ENCODE results near the gene CPXM1.

The CPXM1 gene

DNA sequence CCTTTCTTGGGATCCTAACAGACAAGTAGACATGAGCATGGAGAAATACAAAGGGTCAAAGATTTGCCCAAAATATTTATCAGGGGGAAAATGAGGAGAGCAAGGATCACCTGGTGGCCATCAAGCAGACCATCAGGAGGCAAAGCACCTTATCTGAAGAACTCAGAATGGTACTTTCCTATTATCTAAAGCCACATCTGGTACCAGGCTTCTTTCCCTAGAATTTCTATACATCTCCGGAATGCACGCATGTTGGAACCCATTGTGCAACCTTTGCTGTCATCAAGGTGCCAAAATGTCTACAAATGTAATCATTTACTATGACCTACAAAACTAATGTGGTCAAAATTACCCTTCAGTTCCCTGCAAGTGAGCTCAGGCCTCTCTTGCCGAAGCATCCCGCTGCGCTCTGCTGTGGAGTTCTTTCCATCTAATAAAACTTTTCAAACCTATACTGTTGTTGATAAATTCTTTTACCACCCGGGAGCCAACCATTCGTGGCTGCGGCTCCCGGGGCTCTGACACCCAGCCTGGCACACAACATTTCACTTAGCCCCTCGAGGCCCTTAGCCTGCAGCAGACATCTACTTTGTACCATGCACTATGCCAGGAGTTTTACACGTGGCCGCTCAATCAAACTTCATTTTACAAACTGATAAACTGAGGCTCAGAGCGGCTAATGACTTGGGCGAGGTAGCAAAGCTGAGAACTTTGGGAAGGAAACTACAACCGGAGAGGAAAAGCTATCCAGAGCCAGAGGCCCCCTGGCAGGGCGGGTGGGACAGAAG, 3.8 kb upstream of the CPXM1 start:
- DNase-seq (ENCODE audit: extremely low read depth in 1 of 2, low read depth in 1 of 2), result no peak

DNA sequence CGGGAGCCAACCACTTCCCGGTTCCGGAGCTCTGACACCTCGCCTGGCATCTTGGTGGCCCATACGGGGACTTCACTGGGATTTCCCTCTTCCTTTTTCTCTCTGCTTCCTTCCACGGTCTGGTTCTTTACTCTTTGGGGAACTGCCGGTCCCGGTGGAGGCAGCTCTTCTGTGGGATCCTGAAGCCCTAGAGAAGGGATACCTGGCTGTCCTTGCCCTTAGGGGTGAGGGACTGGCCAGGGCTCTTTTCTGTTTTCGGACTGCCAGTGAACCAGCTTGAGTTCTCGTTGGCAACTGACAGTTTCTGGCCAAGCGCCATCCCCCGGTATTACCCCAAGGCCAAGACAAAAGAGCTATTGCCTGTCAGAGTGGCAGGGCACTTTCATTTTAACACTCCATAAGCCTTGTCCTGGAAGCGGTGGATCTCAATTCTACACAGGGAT, 880 bp upstream of the CPXM1 start:
- DNase-seq (ENCODE audit: extremely low read depth in 1 of 2, low read depth in 1 of 2), result no peak

DNA sequence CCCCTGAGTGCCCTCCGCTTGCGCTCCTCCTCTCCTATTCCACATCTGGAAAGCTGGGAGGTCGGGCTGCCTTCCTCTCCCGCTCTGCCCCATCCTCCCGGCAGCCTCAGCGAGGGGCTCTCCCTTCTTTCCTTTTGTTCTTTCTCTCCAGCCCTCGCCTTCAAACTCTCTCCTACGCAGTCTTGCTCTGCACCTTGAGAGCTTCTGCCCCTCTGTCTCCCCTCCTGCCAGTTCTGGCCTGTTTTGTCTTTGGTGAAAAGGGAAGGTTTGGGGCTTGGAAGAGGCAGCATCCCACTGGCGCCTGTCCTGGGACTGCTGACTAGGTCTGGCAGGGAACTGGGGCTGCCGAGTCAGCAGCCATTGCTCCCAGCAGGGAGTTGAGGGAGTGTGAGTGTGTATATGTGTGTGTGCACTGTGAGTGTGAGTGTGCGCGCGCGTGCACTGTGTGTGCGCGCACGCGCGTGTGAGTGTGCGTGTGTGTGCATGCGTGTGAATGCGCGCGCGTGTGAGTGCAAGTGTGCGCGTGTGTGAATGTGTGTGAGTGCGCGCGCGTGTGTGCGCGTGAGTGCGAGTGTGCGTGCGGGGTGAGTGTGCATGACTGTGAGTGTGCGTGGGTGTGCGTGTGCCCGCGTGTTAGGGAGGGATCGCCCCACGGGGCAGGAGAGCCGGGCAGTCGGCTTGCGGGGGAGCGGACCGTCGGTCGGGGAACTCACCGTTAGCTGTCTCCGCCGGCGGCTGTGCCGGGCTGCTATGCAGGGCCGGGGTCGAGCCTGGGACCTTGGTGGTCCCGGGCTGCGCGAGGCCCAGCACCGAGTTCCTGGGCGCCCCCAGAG, 523 bp downstream of the CPXM1 start:
- DNase-seq (ENCODE audit: extremely low read depth in 1 of 2, low read depth in 1 of 2), result no peak

DNA sequence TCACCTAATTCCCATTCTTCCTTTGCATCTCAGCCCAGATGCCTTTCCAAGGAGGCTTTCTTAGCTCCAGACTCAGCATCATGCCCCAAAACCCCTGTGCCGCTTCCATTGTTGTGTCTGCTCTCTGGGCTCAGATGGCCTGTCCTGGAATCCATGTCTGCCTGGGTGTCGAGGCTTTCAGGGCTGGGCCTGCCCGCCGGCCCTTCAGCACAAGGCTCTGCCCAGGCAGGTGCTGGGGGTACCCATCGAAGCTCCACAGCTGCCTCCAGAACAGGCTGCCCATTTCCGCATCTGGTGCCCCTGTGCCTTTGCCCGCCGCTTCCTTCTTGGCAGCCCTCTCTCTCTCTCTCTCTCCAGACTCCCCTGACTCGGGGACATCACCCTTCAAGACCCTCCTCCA, 1.2 kb downstream of the CPXM1 start:
- DNase-seq (ENCODE audit: extremely low read depth in 1 of 2, low read depth in 1 of 2), result no peak

DNA sequence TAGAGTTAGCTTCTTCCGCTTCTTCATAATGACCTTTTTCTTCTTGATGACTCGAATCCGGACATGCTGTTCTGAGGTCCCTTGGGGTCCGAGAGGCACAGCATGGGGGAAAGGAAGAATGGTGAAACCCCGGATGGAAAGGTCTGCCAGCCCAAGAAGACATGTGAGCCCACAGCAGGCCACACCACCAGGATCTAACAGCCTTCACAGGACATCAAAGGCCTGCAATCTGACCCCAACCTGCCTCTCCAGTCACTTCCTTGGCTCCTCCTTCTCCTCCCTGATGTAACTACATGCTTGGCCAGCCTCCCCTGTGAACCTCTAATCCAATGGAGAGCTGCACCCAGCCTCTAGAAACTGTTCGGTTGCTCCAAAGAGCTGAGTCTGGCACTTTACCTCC, 1.6 kb downstream of the CPXM1 start:
- DNase-seq (ENCODE audit: extremely low read depth in 1 of 2, low read depth in 1 of 2), result no peak

DNA sequence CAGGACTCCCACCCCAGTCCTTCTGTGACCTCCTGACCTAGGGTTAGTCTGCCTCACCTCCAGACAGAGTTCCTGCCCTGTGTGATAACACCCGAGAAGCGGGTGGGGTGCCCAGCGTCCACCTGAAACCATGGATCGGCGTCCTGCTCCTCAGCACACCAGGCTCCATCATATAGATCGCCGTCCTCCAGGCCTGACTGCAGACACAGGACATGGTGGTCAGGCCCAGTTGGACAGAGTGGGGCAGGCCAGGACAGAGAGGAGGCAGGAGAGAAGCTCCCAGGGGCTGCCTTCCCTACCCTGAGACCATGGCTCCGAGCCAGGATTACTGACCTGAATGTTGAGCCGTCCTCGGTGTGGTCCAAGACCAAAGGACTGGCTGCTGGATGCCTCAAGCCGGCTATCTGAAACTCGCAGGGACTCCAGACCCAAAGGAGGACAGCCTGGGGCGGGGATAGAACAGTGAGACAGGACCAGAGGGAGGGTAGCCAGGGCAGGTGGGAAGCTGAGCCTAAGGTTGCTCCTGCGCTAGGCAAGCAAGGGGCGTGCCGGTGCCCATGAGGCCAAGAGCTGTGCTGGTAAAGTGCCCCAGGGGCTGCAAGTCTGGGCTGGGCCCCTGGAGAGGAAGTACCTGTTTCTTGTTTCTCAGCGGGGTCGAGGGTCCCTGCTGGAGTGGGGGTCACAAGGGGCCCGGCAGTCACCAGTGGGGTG, 2.2 kb downstream of the CPXM1 start:
- no peak for DNase-seq (ENCODE audit: extremely low read depth in 1 of 2, low read depth in 1 of 2)

DNA sequence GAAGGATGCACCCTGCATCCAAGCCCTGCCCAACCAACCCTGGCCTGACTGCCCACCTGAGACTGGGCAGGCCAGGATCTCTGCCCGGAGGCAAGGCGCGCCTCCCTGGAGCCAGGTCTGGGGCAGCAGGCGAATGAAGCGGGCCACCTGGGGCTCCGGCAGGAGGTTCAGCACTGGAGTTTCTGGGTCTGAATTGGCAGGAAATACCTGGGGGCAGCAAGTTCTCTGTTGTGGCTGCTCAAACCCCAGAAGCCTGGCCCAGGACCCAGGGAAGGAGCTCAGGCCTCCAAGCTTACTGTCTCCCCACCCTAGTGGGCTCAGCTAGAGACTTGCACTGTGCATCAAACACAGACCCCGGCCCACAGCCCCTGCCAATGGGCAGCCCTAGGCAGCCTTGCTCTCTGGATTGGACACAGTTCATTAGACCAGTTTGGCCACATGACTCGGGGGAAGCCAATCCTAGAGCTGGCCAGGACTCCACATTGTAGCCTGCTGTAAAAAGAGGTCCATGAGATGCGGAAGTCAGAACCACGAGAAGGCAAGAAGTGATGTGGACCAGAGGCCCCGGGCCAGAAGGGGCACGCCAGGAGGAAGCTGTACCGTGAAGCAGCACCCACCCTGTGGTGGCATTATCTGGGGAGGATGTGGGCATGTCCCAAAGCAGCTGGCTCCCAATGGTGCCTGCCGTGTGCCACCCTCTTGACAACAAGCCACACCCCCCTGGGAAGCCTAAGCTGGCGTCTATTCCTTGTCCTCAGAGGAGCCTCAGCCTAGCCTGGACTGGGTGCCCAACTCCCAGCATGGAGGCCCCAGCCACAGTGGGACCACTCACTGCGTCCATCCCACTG, 3.1 kb downstream of the CPXM1 start:
- no peak for DNase-seq (ENCODE audit: extremely low read depth in 1 of 2, low read depth in 1 of 2)

DNA sequence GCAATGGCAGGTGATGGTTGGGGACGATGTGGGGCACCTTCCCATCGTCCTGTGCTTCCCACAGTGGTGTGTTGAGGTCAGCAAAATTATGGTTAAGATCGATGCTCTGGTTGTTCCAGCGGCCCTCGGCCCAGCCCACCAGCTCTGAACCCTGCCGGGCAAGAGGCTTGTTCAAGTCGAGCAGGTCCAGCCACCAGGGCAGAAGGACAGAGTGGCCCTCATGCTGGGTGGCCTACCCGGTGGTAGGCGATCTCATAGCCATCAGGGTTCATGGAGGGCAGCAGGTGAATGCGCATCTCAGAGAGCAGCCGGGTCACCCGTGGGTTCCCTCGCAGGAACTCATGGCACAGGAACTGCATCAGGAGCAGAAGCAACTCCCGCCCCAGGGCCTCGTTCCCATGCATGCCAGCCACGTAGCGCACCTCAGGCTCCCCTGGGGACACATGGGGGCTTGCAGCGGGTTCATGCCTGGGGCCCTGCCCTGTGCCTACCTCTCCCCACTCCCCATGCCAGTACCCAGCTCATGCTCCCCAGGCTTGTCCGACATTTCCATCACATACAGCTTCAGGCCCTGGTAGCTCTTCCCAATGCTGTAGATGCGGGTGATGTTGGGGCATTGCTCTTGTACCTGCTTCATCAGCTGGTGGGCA, 4.3 kb downstream of the CPXM1 start:
- DNase-seq (ENCODE audit: extremely low read depth in 1 of 2, low read depth in 1 of 2), result no peak

DNA sequence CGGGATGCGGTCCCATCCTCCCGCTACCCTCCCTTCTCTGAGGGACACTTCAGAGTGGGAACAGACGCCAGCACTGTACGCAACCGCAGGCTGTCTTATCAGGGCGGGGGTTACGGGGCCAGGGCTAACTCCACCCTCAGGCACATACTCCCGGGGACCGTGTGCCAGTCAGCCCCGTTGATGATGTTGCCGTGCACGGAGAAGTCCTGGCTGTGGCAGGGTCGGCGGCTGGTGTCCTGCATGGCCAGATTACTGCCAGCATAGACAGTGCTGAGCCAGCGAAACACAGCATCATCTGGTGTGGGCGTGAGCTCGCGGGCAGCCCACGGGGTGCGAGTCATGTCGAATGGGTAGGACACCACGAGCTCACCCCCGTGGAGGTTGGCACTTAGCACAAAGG, 5.0 kb downstream of the CPXM1 start:
- no peak for DNase-seq (ENCODE audit: extremely low read depth in 1 of 2, low read depth in 1 of 2)

DNA sequence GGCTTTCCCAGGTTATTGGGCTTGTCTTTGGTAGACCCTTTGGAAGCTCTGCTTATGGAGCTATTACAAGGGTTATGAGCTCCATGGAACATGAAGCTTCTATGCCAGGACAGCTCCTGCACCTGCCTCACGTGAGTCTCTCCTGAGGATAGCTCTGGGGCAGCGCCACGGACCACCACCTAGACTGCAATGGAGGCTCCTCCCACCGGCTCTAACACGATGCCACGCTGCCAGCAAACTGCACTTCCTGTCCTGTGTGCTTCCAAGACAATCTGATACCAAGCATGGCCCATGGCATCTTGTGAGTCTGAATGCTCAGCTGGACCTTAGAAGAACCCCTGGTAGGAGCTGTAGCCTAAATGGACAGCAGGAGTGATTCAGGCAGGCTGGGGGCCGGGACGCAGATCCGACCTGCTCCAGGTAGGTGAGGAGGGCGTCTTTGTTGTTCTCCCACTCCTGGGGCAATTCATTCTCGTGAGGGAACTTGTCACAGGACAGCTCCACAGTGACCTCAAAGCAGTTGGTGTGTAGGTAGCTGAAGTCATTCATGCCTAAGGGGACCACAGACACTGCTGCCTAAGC, 5.5 kb downstream of the CPXM1 start:
- no peak for DNase-seq (ENCODE audit: extremely low read depth in 1 of 2, low read depth in 1 of 2)

DNA sequence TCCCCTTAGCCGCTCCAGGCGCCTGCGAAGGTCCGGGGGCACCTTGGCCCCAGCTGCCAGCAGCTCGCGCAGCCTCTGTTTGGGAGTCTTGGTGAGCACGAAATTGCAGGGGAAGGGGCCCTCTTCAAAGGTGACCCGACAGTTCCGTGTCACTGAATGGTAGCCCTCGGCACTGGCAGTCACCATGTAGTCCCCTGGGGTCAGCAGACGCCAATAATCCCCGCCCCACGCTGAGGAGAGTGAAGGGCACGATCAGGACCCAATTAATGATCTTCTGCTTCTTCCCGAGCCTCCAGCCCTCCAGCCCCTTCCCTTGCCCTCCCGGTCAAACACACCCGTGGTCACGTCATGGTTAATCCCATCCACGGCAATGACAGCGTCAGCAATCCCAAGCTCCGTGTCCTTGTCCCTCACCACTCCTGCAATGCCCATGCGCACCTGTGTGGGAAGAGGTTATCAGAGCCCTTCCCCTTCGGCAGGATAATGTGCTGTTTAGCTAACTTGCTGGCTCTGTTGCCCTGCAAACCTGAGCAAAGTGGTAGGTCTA, 6.2 kb downstream of the CPXM1 start:
- DNase-seq (ENCODE audit: extremely low read depth in 1 of 2, low read depth in 1 of 2), result no peak

DNA sequence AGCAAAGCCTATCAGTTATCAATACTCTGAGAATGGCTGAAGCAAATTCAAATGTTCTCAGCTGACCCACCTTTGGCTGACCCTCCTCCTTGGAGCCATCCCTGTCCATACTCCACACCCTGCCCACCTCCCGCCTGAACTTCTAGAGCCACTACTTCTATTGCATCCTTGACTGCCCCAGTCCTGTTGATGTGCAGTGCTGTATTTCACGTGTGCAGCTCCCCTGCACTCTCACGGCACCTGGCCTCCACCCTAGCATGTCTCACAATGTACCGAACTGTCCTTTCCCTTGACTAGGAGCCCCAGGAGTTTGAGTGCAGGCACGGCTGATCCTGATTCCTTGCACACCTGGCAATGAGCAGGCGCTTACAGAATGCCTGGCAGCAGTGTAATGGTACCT, 7.0 kb downstream of the CPXM1 start:
- no peak for DNase-seq (ENCODE audit: extremely low read depth in 1 of 2, low read depth in 1 of 2)

DNA sequence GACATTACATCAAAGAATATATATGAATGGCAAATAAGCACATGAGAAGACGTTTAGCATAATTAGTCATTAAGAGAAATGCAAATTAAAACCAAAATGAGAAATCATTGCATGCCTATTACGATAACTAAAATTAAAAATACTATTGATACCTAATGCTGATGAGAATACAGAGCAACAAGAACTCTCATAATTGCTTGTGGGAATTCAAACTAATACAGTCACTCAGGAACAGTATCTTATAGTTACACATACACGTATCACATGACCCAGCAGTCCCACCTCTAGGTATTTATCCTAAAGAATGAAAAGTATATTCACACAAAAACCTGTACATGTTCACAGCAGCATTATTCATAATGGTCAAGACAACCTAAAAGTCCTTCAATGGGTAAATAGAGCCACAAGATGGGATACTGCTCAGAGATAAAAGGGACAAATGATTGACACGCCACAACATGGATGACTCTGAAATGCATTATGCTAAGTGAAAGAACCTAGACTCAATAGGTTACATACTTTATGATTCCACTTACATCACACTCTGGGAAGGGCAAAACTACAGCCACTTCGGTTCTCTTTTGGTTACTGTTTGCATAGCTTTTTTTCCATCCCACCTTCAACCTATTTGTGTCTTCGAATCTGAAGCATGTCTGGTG, 16.4 kb downstream of the CPXM1 start:
- no peak for DNase-seq (ENCODE audit: extremely low read depth in 1 of 2, low read depth in 1 of 2)

DNA sequence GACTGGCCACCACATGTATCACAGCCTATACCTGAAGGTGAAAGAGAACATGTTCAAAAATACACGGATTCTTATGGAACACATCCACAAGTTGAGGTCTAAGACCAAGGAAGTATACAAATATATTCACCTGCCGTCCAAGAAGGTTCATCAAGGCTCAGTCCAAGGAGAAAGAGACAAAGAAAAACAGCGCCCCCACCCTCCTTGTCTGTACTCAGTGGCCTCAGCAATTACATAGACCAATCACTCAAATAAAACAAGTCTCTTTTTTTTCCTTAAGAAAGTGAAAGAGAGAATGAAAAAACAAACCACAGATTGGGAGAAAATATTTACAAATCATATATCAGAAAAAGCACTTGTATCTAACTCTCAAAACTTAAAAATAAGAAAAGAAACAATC, 19.5 kb downstream of the CPXM1 start:
- no peak for DNase-seq (ENCODE audit: extremely low read depth in 1 of 2, low read depth in 1 of 2)

DNA sequence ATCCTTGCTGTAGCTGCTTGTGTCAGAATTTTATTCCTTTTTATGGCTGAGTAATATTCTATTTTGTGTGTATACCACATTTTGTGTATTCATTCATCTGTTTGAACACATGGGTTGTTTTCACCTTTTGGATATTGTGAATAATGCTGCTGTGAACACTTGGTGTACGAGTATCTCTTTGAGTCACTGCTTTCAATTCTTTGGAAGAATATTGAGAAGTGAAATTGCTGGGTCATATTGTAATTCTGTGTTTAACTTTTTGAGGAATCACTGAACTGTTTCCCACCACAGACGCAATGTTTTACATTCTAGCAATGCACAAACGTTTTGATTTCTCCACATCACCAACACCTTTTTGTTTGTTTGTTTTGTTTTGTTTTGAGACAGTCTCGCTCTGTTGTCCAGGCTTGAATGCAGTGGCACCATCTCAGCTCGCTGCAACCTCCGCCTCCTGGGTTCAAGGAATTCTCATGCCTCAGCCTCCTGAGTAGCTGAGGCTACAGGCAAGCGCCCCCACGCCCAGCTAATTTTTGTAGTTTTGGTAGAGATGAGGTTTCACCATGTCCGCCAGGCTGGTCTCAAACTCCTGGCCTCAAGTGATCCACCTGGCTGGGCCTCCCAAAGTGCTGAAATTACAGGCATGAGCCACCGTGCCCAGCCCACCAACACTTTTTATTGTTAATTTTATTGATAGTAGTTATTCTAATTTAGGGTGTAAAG, 21.7 kb downstream of the CPXM1 start:
- no peak for DNase-seq (ENCODE audit: extremely low read depth in 1 of 2, low read depth in 1 of 2)

DNA sequence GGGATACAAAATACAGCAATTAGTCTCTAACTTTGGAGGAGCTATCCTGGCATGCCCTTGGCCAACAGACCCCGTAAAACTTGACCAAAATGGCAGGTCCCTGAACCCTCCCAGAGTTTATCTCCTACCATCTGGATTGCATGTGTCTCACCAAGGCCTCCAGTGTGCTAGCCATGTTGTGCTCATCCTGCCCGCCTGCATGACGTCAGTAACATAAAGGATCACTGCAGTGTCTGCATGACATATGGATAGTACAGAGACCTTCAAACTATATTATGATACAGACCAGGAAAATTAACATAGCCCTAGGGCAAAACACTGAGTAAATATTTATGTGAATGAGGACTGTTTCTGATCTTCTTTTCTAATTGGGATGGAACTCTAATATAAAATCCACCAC, 25.3 kb downstream of the CPXM1 start:
- DNase-seq (ENCODE audit: extremely low read depth in 1 of 2, low read depth in 1 of 2), result no peak

DNA sequence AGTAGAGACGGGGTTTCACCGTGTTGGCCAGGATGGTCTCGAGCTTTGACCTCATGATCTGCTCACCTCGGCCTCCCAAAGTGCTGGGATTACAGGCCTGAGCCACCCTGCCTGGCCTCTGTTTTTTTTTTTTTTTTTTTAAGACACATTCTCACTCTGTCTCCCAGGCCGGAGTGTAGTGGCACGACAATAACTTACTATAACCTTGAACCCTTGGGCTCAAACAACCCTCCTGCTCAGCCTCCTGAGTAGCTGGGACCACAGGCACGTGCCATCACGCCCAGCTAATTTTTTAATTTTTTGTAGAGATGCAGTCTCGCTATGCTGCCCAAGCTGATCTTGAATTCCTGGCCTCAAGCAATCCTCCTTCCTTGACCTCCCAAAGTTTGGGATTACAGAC, 26.6 kb downstream of the CPXM1 start:
- no peak for DNase-seq (ENCODE audit: extremely low read depth in 1 of 2, low read depth in 1 of 2)

DNA sequence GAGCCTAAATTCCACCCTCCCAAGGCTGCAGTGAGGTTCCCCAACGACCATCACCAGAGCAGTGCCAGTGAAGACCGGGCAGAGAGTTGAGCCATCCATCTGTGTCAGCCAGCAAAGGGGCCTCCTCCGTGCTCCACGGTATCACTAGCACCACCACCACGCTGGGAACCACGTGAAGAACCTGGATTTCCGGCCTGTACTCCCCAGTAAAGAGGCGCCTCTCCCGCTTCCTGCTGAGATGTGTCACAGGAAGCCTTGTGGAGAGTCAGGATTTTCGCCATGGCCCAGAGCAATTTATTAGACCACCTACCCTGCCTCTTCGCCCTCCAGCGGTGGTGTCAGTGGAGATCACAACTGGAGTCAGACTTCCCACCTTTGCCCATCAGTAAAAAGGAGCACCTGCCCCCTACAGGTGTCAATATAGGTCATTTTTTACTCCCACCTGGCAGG, 28.8 kb downstream of the CPXM1 start:
- no peak for DNase-seq (ENCODE audit: extremely low read depth in 1 of 2, low read depth in 1 of 2)

Measured in stimulated activated CD8-positive, alpha-beta memory T cell treated with anti-CD3 and anti-CD28 coated beads, Interleukin-7, amount 100 ng/mL, for 48 hours (primary cell).